ENCODE results near the gene HLA-DPA1. TPM values are rescaled to one million over a fixed set of nuclear protein-coding genes. Genes with fewer than 3 reads are reported as not detected.

HLA-DPA1 gene
- total RNA-seq, 1 experiment from 2014 or later: 0.69 TPM

DNA sequence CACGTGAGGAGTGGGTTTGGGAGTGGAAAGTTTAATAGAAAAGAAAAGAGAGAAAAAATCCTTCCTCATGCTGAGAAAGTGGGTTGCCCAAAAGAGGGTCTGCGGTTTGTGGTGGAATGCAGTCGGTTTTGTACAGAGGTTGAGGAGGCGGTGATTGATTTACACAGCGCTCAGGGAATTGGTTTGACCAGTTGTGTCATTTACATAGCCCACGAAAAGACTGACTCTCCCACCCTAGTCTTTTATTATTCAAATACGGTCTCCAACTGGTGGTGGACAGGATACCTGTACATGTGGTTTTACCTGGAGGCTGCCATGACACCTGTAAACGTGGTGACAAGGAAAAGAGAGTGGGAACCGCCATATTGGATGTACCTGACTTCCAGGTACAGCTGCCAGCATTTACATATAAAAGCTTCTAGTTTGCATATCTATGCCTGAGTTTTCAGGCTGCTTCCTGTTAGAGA is 44.4 kb upstream of the HLA-DPA1 start:
- in situ Hi-C loops (cut with HindIII; ENCODE audit: low pct_unique_long_range_greater_than_20kb, low sequenced_read_pairs): no loop called here
- ATAC-seq: no peak

DNA sequence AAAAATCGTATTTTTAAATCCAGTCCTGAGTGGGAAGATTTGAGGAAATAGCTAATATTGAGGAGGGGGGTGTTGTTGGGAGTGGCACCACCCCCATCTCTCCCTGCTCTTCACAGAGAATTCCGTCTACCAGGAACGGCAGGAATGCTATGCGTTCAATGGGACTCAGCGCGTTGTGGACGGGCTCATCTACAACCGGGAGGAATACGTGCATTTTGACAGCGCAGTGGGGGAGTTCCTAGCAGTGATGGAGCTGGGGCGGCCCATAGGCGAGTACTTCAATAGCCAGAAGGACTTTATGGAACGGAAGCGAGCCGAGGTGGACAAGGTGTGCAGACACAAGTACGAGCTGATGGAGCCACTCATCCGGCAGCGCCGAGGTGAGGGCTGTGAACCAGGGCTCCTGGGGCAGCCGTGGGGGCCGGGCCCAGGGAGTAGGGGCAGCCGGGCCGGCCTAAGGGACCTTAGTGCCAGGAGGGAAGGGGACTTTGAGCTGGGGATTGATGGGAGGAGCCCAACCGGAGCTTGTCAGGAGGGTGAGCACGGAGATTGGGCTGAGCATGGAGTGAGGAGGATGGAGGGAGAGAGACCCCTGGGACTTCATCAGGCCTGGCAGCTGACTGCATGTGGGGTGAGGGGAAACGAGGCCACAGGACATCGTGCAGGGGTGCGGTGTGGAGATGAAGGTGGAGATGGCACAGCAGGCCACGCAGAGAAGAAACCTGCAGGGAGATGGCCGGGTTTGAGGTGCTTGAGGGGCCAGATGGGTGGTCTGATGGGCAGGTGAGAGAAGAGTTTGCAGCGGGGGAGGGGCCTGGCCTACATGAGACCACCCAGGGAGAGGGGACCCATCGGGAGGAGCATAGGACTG is 43.6 kb upstream of the HLA-DPA1 start:
- no TSS peak for BruUV-seq (replicated peaks)
- no peak for TF ChIP-seq POLR2AphosphoS5 (IDR thresholded peaks at IDR 0.05; ENCODE audit: low read depth, low read length)
- TF ChIP-seq TCF7L2 (IDR thresholded peaks at IDR 0.05; ENCODE audit: low read depth, low read length): no peak
- TF ChIP-seq, protein P1, sequence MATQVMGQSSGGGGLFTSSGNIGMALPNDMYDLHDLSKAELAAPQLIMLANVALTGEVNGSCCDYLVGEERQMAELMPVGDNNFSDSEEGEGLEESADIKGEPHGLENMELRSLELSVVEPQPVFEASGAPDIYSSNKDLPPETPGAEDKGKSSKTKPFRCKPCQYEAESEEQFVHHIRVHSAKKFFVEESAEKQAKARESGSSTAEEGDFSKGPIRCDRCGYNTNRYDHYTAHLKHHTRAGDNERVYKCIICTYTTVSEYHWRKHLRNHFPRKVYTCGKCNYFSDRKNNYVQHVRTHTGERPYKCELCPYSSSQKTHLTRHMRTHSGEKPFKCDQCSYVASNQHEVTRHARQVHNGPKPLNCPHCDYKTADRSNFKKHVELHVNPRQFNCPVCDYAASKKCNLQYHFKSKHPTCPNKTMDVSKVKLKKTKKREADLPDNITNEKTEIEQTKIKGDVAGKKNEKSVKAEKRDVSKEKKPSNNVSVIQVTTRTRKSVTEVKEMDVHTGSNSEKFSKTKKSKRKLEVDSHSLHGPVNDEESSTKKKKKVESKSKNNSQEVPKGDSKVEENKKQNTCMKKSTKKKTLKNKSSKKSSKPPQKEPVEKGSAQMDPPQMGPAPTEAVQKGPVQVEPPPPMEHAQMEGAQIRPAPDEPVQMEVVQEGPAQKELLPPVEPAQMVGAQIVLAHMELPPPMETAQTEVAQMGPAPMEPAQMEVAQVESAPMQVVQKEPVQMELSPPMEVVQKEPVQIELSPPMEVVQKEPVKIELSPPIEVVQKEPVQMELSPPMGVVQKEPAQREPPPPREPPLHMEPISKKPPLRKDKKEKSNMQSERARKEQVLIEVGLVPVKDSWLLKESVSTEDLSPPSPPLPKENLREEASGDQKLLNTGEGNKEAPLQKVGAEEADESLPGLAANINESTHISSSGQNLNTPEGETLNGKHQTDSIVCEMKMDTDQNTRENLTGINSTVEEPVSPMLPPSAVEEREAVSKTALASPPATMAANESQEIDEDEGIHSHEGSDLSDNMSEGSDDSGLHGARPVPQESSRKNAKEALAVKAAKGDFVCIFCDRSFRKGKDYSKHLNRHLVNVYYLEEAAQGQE (IDR thresholded peaks at IDR 0.05; ENCODE audit: insufficient read depth in 1 of 2, low read depth in 2 of 2, low read length in 1 of 2): no peak
- TF ChIP-seq SIN3A (IDR thresholded peaks at IDR 0.05; ENCODE audit: borderline replicate concordance, insufficient read depth, low read depth, low read length): no peak
- TF ChIP-seq, protein P2, sequence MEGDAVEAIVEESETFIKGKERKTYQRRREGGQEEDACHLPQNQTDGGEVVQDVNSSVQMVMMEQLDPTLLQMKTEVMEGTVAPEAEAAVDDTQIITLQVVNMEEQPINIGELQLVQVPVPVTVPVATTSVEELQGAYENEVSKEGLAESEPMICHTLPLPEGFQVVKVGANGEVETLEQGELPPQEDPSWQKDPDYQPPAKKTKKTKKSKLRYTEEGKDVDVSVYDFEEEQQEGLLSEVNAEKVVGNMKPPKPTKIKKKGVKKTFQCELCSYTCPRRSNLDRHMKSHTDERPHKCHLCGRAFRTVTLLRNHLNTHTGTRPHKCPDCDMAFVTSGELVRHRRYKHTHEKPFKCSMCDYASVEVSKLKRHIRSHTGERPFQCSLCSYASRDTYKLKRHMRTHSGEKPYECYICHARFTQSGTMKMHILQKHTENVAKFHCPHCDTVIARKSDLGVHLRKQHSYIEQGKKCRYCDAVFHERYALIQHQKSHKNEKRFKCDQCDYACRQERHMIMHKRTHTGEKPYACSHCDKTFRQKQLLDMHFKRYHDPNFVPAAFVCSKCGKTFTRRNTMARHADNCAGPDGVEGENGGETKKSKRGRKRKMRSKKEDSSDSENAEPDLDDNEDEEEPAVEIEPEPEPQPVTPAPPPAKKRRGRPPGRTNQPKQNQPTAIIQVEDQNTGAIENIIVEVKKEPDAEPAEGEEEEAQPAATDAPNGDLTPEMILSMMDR (IDR thresholded peaks at IDR 0.05): no peak
- Histone ChIP-seq H3K27me3 (ENCODE audit: control insufficient read depth, insufficient read depth, low read length) (peaks cover 23% of the 10 kb centered on the region), H3K36me3 (ENCODE audit: control insufficient read depth, insufficient read depth, low read length) (no peaks in the 10 kb centered on the region), H3K4me3 (ENCODE audit: low read depth in 2 of 2, low read length in 2 of 2) (0 out of 4 replicates have a peak overlapping the region, but pooled peaks of 1 of the 2 experiments have one; percentile 11), H3K9me3 (ENCODE audit: control insufficient read depth, insufficient read depth, low read depth, low read length) (no peaks in the 10 kb centered on the region), H3K27ac (ENCODE audit: low read length) (no peak overlapping the region), H3K4me1 (ENCODE audit: control insufficient read depth, insufficient read depth, low read length) (peaks cover 5% of the 10 kb centered on the region; the same call in 1 of the 2 replicates)
- no peak for DNase-seq (ENCODE audit: low read depth, low spot score)
- ChIA-PET CTCF (no interaction called here), POLR2A (no interaction called here)
- intact Hi-C loops (cut with micrococcal nuclease; ENCODE audit: unreplicated experiment): no loop called here
- ATAC-seq: peak; percentile 75
- in situ Hi-C loops (cut with HindIII; ENCODE audit: low pct_unique_long_range_greater_than_20kb, low sequenced_read_pairs): no loop called here

More for the DNA sequence above, 44.4 kb upstream of the HLA-DPA1 start:
- H3K4me3 ChIP-seq (ENCODE audit: low read depth in 2 of 2, low read length in 2 of 2): no peak overlapping the region
- ChIA-PET POLR2A (no interaction called here), CTCF (no interaction called here)
- no peak for DNase-seq (ENCODE audit: low read depth, low spot score)
- no TSS peak for BruUV-seq (replicated peaks)
- H3K4me1 ChIP-seq (ENCODE audit: control insufficient read depth, insufficient read depth, low read length): peaks cover 5% of the 10 kb centered on the region; the same call in 1 of the 2 replicates
- H3K36me3 ChIP-seq (ENCODE audit: control insufficient read depth, insufficient read depth, low read length): no peaks in the 10 kb centered on the region
- no peak overlapping the region for H3K27ac ChIP-seq (ENCODE audit: low read length)
- H3K27me3 ChIP-seq (ENCODE audit: control insufficient read depth, insufficient read depth, low read length): peaks cover 23% of the 10 kb centered on the region
- TF ChIP-seq SIN3A (IDR thresholded peaks at IDR 0.05; ENCODE audit: borderline replicate concordance, insufficient read depth, low read depth, low read length): no peak
- no peak for TF ChIP-seq POLR2AphosphoS5 (IDR thresholded peaks at IDR 0.05; ENCODE audit: low read depth, low read length)
- TF ChIP-seq, protein P2 (IDR thresholded peaks at IDR 0.05): no peak
- no peak for TF ChIP-seq TCF7L2 (IDR thresholded peaks at IDR 0.05; ENCODE audit: low read depth, low read length)
- intact Hi-C loops (cut with micrococcal nuclease; ENCODE audit: unreplicated experiment): loop anchor here (2.0 kb wide), 1 partner anchor 131 kb away; no protein-coding TSS in a partner anchor
- H3K9me3 ChIP-seq (ENCODE audit: control insufficient read depth, insufficient read depth, low read depth, low read length): no peaks in the 10 kb centered on the region
